Inflammatory macrophage (primary cell): ENCODE measurements around the gene RYR2.
"Not testable (repeated sequence)": the region's sequence is repeated elsewhere in the genome, so short reads cannot be mapped to it uniquely, and the experiment has no call there.

Experiments
- DNase-seq, 2 donors: peaks; one replicate each; pipeline ENCODE4 v3.0.0-alpha.2; 2020 to 2022

Gene RYR2

GRCh38 chr1:237583270-237583669, 541.3 kb downstream of the RYR2 start:
- no peak for DNase-seq

GRCh38 chr1:237583756-237584155, 541.8 kb downstream of the RYR2 start:
- DNase-seq = no peak

DNA sequence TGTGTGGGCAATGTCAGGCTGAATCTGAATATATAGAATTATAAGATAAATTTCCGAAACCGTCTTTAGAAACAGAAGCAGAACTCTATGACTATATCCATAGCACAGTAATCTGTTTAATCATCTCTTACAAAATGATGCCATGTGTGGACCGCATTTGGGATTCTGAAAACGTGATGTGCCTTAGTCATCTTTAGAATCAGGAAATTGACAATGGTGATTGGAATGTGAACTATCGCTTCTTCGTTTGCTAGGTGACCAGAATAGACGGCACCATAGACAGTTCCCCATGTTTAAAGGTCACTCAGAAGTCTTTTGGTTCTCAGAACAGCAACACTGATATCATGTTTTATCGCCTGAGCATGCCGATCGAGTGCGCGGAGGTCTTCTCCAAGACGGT, 548.4 kb downstream of the RYR2 start:
- no peak for DNase-seq

DNA sequence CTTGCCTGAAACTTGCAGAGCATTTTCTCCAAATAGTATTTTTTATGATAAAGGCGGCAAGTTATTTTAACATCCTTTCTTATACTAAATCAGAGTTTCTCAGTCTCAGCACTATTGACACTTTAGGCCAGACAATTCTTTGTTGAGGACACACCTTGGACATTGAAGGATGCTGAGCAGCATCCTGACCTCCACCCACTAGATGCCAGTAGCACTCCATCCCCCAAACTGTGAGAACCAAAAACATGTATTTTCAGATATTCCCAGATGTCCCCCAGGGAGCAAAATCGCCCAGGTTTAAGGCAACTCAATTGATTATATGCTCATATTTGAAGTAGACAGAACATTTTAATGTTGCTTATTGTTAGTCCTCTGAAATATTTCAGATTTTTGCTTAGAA, 549.4 kb downstream of the RYR2 start:
- no peak for DNase-seq

- not testable (repeated sequence) for DNase-seq
Observed at GRCh38 chr1:237603036-237603568, 561.1 kb downstream of the RYR2 start.

GRCh38 chr1:237608433-237608832, 566.4 kb downstream of the RYR2 start:
- DNase-seq = no peak

- no peak for DNase-seq
Observed at GRCh38 chr1:237610157-237610556, 568.2 kb downstream of the RYR2 start.

DNA sequence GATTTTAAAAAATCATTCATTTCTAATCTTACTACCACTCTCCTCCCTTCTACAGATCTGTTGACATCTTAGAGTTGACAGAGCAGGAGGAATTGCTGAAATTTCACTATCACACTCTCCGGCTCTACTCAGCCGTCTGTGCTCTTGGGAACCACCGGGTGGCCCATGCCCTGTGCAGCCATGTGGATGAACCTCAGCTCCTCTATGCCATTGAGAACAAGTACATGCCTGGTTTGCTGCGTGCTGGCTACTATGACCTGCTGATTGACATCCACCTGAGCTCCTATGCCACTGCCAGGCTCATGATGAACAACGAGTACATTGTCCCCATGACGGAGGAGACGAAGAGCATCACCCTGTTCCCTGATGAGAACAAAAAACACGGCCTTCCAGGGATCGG, 572.0 kb downstream of the RYR2 start:
- no peak for DNase-seq

- DNase-seq = no peak
Observed at GRCh38 chr1:237619553-237619952, 577.6 kb downstream of the RYR2 start.

GRCh38 chr1:237634922-237635321, 592.9 kb downstream of the RYR2 start:
- DNase-seq = no peak

DNA sequence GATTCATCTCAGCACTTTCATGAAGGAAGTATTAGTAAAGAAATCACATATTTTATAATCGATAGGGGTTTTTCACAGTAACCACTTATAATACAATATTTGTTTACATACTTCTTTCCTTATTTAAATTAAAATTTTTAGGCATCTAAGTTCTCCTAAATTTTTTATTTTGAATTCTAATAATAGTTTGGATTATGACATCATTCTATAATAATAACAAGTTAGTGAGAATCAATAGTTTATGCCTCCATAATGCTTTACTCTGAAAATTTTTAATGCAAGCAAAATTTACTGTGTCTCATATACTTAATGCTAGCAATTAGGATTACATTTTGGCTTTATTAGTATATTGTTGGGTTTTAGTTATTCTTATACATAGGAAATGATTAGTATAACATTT, 596.6 kb downstream of the RYR2 start:
- DNase-seq = no peak

- DNase-seq = no peak
Observed at GRCh38 chr1:237640011-237640671, 598.2 kb downstream of the RYR2 start.

DNA sequence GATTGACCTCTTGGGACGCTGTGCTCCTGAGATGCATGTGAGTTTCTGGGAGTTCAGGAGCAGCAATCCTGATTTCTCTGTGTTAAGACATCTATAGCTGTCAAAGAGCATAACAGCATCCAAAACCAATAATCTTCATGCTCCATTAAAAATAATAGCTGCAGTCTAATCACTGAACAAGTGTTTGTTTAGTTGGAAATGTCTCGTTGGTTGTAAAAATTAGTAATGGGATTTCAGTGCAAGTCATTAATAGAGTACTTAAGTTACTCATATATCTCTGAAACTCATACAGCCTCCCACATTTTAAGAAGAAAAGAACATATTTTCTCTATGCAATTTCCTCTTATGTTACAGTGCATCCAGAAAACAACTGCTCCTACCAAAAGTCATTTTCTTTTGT, 599.0 kb downstream of the RYR2 start:
- no peak for DNase-seq

GRCh38 chr1:237650809-237651208, 608.8 kb downstream of the RYR2 start:
- no peak for DNase-seq

DNA sequence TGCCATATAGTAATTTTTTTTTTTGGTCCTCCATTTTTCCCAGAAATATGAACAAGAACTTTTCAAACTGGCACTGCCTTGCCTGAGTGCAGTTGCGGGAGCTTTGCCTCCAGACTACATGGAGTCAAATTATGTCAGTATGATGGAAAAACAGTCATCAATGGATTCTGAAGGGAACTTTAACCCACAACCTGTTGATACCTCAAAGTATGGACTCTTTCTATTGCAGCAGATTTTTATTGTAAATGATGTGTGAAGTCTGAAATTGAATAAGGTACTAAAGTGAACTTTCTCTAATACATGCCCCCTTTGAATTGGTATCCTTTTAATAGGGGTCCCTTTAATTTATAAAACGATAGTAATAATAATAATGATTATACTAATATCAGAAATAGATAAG, 613.8 kb downstream of the RYR2 start:
- DNase-seq = no peak

DNA sequence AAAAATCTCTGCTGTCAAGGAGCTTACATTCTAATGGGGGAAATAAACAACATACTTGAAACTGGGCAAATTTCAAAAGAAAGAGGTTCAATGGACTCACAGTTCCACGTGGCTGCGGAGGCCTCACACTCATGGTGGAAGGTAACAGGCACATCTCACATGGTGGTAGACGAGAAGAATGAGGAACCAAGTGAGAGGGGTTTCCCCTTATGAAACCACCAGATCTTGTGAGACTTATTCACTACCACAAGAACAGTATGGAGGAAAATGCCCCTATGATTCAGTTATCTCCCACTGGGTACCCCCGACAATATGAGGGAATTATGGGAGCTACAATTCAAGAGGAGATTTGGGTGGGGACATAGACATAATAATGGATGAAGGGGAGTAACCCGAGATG, 622.4 kb downstream of the RYR2 start:
- peak in 1 of 2 donors; percentile 1 for DNase-seq

- no peak for DNase-seq
Observed at GRCh38 chr1:237670302-237670701, 628.3 kb downstream of the RYR2 start.

GRCh38 chr1:237671262-237671661, 629.3 kb downstream of the RYR2 start:
- no peak for DNase-seq

DNA sequence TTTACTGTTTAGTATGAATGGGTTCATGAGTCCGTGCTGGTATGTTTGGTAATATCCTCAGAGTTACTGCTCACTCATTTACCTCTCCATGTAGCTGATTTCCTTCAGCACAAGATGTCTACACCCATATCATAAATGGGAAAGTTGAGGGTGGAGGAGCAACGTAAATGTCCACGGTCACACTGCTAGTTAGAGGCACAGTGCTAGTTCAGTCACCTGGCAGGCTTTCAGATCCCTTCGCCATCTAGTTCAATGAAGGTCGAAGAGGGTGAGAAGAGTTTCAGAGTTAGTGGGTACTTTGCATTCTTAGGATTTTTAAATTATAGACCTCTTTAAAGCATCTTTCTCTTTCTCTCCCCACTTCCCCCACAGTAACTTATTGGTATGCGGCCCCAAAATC, 630.0 kb downstream of the RYR2 start:
- no peak for DNase-seq

GRCh38 chr1:237672748-237673147, 630.8 kb downstream of the RYR2 start:
- DNase-seq = no peak

- no peak for DNase-seq
Observed at GRCh38 chr1:237673631-237674030, 631.6 kb downstream of the RYR2 start.

DNA sequence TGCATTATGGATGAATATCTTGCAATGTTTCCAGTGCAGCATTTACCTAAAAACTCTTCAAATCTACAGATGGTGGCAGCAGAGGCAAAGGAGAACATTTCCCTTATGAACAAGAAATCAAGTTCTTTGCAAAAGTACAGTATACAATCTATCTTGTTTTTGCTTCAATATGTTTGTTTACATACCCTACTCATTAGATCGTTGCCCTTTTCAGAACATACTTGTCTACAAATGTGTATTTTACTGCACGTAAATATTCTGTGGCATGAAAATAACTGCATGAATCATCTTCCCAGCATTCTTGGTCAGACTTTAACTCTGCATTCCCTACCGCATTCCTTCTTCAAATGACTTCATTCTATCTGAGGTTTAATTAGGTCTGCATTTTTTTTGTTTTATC, 636.0 kb downstream of the RYR2 start:
- DNase-seq = no peak

GRCh38 chr1:237679687-237680086, 637.7 kb downstream of the RYR2 start:
- DNase-seq = no peak

- no peak for DNase-seq
Observed at GRCh38 chr1:237681210-237681609, 639.2 kb downstream of the RYR2 start.

DNA sequence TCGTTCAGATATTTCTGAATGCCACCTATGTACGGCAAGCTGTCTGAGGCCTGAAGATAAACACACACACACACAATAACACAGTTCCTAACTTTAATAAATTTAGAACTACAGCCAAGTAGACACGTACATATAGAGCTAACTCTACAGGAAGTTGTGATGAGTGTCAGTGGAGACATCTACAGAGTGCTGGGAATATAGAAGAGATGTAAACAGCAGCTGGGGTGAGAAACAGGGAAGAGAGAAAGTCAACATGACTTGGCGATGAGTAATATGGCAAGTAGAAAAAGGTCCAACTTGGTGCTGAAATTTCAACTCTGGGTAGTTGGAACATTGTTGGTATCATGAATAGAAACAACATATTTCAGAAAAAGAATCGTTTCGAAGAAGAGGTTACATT, 642.3 kb downstream of the RYR2 start:
- no peak for DNase-seq
